HCT116 (cell line): Measurements from ENCODE around the gene LUC7L2. TPM values are rescaled to one million over a fixed set of nuclear protein-coding genes. Genes with fewer than 3 reads are reported as not detected.

ENCODE experiments used
- ATAC-seq: fragments of 200-7000 bp; cut with Tn5 transposase; 2 replicates; pipeline ENCODE4 v1.9.1; 2020; ENCODE audit warnings: mild to moderate bottlenecking, moderate library complexity
- Bru-seq: library from RNA; stranded (reverse); fragments of 400-500 nt; gene quantifications from one replicate; lab custom pipeline; 2021; lab: Mats Ljungman, UMichigan
- BruChase-seq, 2 experiments: library from RNA; stranded (reverse); fragments of 400-500 nt; gene quantifications; one replicate each; lab custom pipeline; 2021; lab: Mats Ljungman, UMichigan
- BruUV-seq: library from RNA; stranded (reverse); fragments of 400-500 nt; replicated peaks from 2 replicates; lab custom pipeline; 2021; lab: Mats Ljungman, UMichigan
- CTCF ChIA-PET: fragments of 300-600 bp; sonication (Branson Sonifier 250); formaldehyde crosslinking; loops from one replicate; lab custom pipeline; 2021; ENCODE audit warnings: antibody characterized with exemption; lab: Charles Lee
- POLR2A ChIA-PET: fragments of 300-600, 350-600 bp; sonication (Branson Sonifier 250); formaldehyde crosslinking; loops from one replicate; lab custom pipeline; 2021; ENCODE audit warnings: antibody characterized with exemption; lab: Charles Lee
- RAD21 ChIA-PET, 2 experiments: fragments of 300-600 bp; sonication (Branson Sonifier 250); formaldehyde crosslinking; loops; one replicate each; lab custom pipeline; 2023; ENCODE audit warnings: low total read pairs in 2 of 2; ENCODE audit not compliant: uncharacterized antibody in 2 of 2, unreplicated experiment in 2 of 2, low non-redundant PET in 1 of 2; lab: Charles Lee
- DNase-seq: peaks from one replicate; pipeline ENCODE4 v3.0.0-alpha.2; 2010; ENCODE audit warnings: low read depth, low spot score
- H2AFZ ChIP-seq: fragments of 200-600 bp; shearing (Covaris generic), sonication (generic); 2 replicates; pipeline ENCODE4 v1.6.1; 2017; ENCODE audit warnings: low read depth, mixed run types, mixed read lengths, antibody characterized with exemption, low read length; ENCODE audit not compliant: poor library complexity, severe bottlenecking
- H3K27ac ChIP-seq: 2 replicates; pipeline ENCODE4 v1.5.1; 2012; ENCODE audit warnings: low read depth, low read length
- H3K27me3 ChIP-seq: fragments of 200-600 bp; sonication (generic); 2 replicates; pipeline ENCODE4 v1.6.1; 2016; ENCODE audit warnings: mixed run types, low read length, mixed read lengths; ENCODE audit not compliant: insufficient read depth
- H3K36me3 ChIP-seq, 2 experiments: fragments of 200-500 bp in 1 of 2; fragments of 200-600 bp in 1 of 2; sonication (Bioruptor generic) in 1 of 2; sonication (generic) in 1 of 2; 2 replicates each; pipeline versions ENCODE4 v1.5.1 to v1.6.1; 2014 to 2016; ENCODE audit warnings: low read length in 2 of 2, inconsistent platforms in 1 of 2, mixed read lengths in 1 of 2, mixed run types in 1 of 2; ENCODE audit not compliant: insufficient read depth in 2 of 2, control insufficient read depth in 1 of 2
- H3K4me1 ChIP-seq, 2 experiments: fragments of 200-600 bp in 1 of 2; sonication (generic) in 1 of 2; 2 replicates each; pipeline versions ENCODE4 v1.5.1 to v1.6.1; 2012 to 2017; ENCODE audit warnings: low read length in 2 of 2, inconsistent platforms in 1 of 2, mild to moderate bottlenecking in 1 of 2, mixed read lengths in 1 of 2, mixed run types in 1 of 2, moderate library complexity in 1 of 2; ENCODE audit not compliant: insufficient read depth in 2 of 2, control insufficient read depth in 1 of 2
- H3K4me2 ChIP-seq: fragments of 200-600 bp; sonication (generic); 2 replicates; pipeline ENCODE4 v1.6.1; 2017; ENCODE audit warnings: mixed run types, low read length, mixed read lengths
- H3K4me3 ChIP-seq, 2 experiments: fragments of 200-600 bp in 1 of 2; sonication (generic) in 1 of 2; replicated peaks in 1 of 2; 2 replicates each; pipeline ENCODE4 v1.5.1; 2011 to 2016; ENCODE audit warnings: low read length in 2 of 2, control low read depth in 1 of 2, low read depth in 1 of 2, mild to moderate bottlenecking in 1 of 2, mixed read lengths in 1 of 2, mixed run types in 1 of 2
- H3K79me2 ChIP-seq: fragments of 200-600 bp; sonication (generic); 2 replicates; pipeline ENCODE4 v1.6.1; 2017; ENCODE audit warnings: mild to moderate bottlenecking, mixed run types, low read length, moderate library complexity, mixed read lengths; ENCODE audit not compliant: insufficient read depth
- H3K9ac ChIP-seq: fragments of 200-600 bp; sonication (generic); 2 replicates; pipeline ENCODE4 v1.6.1; 2016; ENCODE audit warnings: low read length, mixed read lengths
- H3K9me2 ChIP-seq: fragments of 200-600 bp; sonication (generic), shearing (Covaris generic); 2 replicates; pipeline ENCODE4 v1.6.1; 2017; ENCODE audit warnings: mixed run types, mild to moderate bottlenecking, moderate library complexity; ENCODE audit not compliant: insufficient read depth
- H3K9me3 ChIP-seq, 2 experiments: fragments of 200-500 bp in 1 of 2; fragments of 200-600 bp in 1 of 2; sonication (Bioruptor generic) in 1 of 2; sonication (generic) in 1 of 2; 2 replicates each; pipeline ENCODE4 v1.6.1; 2014 to 2017; ENCODE audit warnings: low read length in 2 of 2, mixed read lengths in 2 of 2, inconsistent platforms in 1 of 2, low read depth in 1 of 2, mild to moderate bottlenecking in 1 of 2, mixed run types in 1 of 2, moderate library complexity in 1 of 2; ENCODE audit not compliant: control insufficient read depth in 1 of 2, insufficient read depth in 1 of 2
- H4K20me1 ChIP-seq: fragments of 200-600 bp; sonication (generic), shearing (Covaris generic); 2 replicates; pipeline ENCODE4 v1.6.1; 2017; ENCODE audit warnings: mixed run types, mild to moderate bottlenecking, moderate library complexity; ENCODE audit not compliant: insufficient read depth
- EGR1 ChIP-seq: IDR thresholded peaks from 2 replicates; pipeline ENCODE4 v1.6.1; 2012; ENCODE audit warnings: low read depth
- ELF1 ChIP-seq: IDR thresholded peaks from 2 replicates; pipeline ENCODE4 v1.6.1; 2012; ENCODE audit warnings: low read depth, borderline replicate concordance
- FOSL1 ChIP-seq: IDR thresholded peaks from 2 replicates; pipeline ENCODE4 v1.6.1; 2012; ENCODE audit warnings: low read depth
- MAX ChIP-seq: IDR thresholded peaks from 2 replicates; pipeline ENCODE4 v1.6.1; 2012
- POLR2A ChIP-seq: IDR thresholded peaks from 2 replicates; pipeline ENCODE4 v1.7.0; 2011; ENCODE audit warnings: borderline replicate concordance; ENCODE audit not compliant: insufficient read depth, insufficient read length; ENCODE audit errors: extremely low read depth
- POLR2AphosphoS5 ChIP-seq: IDR thresholded peaks from 2 replicates; pipeline ENCODE4 v1.6.1; 2011; ENCODE audit warnings: mild to moderate bottlenecking, low read depth, low read length, moderate library complexity
- TCF7L2 ChIP-seq: IDR thresholded peaks from 2 replicates; pipeline ENCODE4 v1.7.0; 2011; ENCODE audit warnings: borderline replicate concordance, inconsistent platforms; ENCODE audit not compliant: insufficient read depth, insufficient read length; ENCODE audit errors: extremely low read depth
- YY1 ChIP-seq: IDR thresholded peaks from 2 replicates; pipeline ENCODE4 v1.6.1; 2011; ENCODE audit warnings: low read length, low read depth, moderate library complexity, mild to moderate bottlenecking; ENCODE audit not compliant: insufficient replicate concordance; ENCODE audit errors: extremely low read depth
- ZFX ChIP-seq: fragments of 450-650 bp; IDR thresholded peaks from 2 replicates; pipeline ENCODE4 v1.6.1; 2017
- intact Hi-C: fragments of 100-400 bp; cut with micrococcal nuclease; formaldehyde crosslinking; loops from 2 replicates; pipeline ENCODE4 v1.10.0; 2022
- long read RNA-seq: library from polyadenylated mRNA; unstranded; transcript quantifications from one replicate; pipeline ENCODE4 v2.0.0, GENCODE V29; 2021; ENCODE audit not compliant: unreplicated experiment
- polyA plus RNA-seq: library from polyadenylated mRNA; unstranded; fragments of >200 nt; gene quantifications from 2 replicates; pipeline ENCODE4 v1.2.1, GENCODE V29; 2012; ENCODE audit warnings: missing spikeins
- total RNA-seq: library from RNA; stranded (reverse); gene quantifications from one replicate; pipeline ENCODE4 v1.2.1, GENCODE V29; 2021; ENCODE audit not compliant: unreplicated experiment
- TF ChIP-seq, protein P1 (sequence below): IDR thresholded peaks from 2 replicates; pipeline ENCODE4 v1.6.1; 2011; ENCODE audit warnings: mild to moderate bottlenecking, low read length, moderate library complexity; ENCODE audit not compliant: insufficient replicate concordance; ENCODE audit errors: extremely low read depth
- TF ChIP-seq, protein P2 (sequence below), 3 experiments: fragments of 200-600 bp in 1 of 3; sonication (generic) in 1 of 3; IDR thresholded peaks in 2 of 3; conservative IDR thresholded peaks in 1 of 3; 2 replicates each; pipeline ENCODE4 v1.5.1; 2012 to 2017; ENCODE audit warnings: low read depth in 2 of 3, low read length in 2 of 3, antibody characterized with exemption in 1 of 3, borderline replicate concordance in 1 of 3, control low read depth in 1 of 3, mild to moderate bottlenecking in 1 of 3, mixed read lengths in 1 of 3, mixed run types in 1 of 3, moderate library complexity in 1 of 3; ENCODE audit not compliant: insufficient read depth in 1 of 3

The LUC7L2 gene, protein sequence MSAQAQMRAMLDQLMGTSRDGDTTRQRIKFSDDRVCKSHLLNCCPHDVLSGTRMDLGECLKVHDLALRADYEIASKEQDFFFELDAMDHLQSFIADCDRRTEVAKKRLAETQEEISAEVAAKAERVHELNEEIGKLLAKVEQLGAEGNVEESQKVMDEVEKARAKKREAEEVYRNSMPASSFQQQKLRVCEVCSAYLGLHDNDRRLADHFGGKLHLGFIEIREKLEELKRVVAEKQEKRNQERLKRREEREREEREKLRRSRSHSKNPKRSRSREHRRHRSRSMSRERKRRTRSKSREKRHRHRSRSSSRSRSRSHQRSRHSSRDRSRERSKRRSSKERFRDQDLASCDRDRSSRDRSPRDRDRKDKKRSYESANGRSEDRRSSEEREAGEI
- total RNA-seq (98.8 TPM), Bru-seq, nascent RNA (percentile 93 among the genes with signal in this experiment), BruChase-seq, experiment 1, labeled RNA remaining after a 6-hour chase (percentile 98 among the genes with signal in this experiment), BruChase-seq, experiment 2, labeled RNA remaining after a 2-hour chase (percentile 97 among the genes with signal in this experiment)
- polyA plus RNA-seq: 58.9 and 72.4 TPM in 2 replicates
- long read RNA-seq, transcript LUC7L2-202 (10 exons, 2,645 nt): major isoform, 251 of 373 reads
- long read RNA-seq, partial matches to known transcripts: 74 of 373 reads
- long read RNA-seq, other reads (novel, unspliced or antisense): 48 of 373 reads

DNA sequence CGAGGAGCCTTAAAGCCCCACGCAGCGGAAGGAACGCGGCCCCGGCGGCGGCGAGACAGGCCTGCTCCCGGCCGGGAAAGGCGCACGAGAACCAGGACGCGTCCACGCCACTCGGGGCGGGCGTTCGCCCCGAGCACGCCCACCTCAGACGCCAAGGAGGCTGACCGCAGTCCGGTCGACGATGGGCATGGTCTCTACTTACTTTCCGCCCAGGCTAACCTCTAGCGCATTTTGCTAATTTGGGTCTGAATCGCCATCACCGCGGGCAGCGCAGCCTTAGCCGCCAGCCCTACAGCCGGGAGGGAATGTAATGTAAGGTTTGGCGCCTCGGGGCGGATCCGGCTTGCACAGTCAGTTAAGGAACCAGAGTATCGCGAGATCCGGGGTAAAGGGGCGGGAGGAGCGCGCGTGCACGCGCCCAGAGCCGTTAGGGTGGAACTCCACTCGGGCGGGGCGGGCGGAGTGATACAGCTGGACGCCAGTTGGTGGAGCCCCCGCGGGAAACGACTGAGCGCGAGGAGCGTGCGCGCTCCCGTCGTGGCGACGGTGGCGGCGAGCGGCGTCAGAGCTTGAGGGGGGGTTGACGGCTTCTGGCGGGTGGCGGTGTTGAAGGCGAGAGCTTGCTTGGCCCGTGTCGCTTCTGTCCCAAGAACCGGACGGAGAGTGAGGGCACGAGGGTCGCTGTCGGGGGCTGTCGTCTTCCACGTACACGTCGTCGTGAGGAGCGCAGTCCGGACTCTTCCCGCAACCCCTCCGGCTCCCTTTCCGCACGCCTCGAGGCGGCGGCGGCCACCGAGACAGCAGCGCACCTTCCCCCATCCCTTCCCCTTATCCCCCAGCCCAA is at the start of gene LUC7L2:
Gene LUC7L2 (plus strand): TSS at position 529 of the 844 bp plus-strand sequence. CDS start 368 bp downstream, outside the sequence.
- ChIA-PET CTCF (interaction anchor here (1.9 kb wide), 1 partner anchor 20 kb away, joined by 5 read pairs; no protein-coding TSS in a partner anchor), POLR2A (interaction anchor here (0.7 to 1.6 kb wide), 6 partner anchors 14 to 127 kb away, joined by 3 to 5 read pairs (median 4); no protein-coding TSS in a partner anchor), RAD21 (no interaction called here)
- DNase-seq (peak; percentile 95), ATAC-seq (peak; percentile 80)
- no peaks in the 10 kb centered on the region for H3K27me3 ChIP-seq
- H3K4me1 ChIP-seq: peaks cover 16 to 22% of the 10 kb centered on the region in 2 experiments; a peak in 3 of 4 replicates
- no peaks in the 10 kb centered on the region for H3K9me3 ChIP-seq
- H3K27ac ChIP-seq: peak within 1 kb of the TSS; percentile 98
- peak; percentile 97 for TF ChIP-seq POLR2A
- TF ChIP-seq, protein P1, sequence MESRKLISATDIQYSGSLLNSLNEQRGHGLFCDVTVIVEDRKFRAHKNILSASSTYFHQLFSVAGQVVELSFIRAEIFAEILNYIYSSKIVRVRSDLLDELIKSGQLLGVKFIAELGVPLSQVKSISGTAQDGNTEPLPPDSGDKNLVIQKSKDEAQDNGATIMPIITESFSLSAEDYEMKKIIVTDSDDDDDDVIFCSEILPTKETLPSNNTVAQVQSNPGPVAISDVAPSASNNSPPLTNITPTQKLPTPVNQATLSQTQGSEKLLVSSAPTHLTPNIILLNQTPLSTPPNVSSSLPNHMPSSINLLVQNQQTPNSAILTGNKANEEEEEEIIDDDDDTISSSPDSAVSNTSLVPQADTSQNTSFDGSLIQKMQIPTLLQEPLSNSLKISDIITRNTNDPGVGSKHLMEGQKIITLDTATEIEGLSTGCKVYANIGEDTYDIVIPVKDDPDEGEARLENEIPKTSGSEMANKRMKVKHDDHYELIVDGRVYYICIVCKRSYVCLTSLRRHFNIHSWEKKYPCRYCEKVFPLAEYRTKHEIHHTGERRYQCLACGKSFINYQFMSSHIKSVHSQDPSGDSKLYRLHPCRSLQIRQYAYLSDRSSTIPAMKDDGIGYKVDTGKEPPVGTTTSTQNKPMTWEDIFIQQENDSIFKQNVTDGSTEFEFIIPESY: peak; percentile 98
- no peak for TF ChIP-seq MAX
- TF ChIP-seq, protein P2, sequence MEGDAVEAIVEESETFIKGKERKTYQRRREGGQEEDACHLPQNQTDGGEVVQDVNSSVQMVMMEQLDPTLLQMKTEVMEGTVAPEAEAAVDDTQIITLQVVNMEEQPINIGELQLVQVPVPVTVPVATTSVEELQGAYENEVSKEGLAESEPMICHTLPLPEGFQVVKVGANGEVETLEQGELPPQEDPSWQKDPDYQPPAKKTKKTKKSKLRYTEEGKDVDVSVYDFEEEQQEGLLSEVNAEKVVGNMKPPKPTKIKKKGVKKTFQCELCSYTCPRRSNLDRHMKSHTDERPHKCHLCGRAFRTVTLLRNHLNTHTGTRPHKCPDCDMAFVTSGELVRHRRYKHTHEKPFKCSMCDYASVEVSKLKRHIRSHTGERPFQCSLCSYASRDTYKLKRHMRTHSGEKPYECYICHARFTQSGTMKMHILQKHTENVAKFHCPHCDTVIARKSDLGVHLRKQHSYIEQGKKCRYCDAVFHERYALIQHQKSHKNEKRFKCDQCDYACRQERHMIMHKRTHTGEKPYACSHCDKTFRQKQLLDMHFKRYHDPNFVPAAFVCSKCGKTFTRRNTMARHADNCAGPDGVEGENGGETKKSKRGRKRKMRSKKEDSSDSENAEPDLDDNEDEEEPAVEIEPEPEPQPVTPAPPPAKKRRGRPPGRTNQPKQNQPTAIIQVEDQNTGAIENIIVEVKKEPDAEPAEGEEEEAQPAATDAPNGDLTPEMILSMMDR (IDR thresholded peaks at IDR 0.05 in 2 of 3, conservative IDR thresholded peaks at IDR 0.05 in 1 of 3; ENCODE audit: borderline replicate concordance in 1 of 3, insufficient read depth in 1 of 3, low read depth in 2 of 3, low read length in 2 of 3): no peak
- TF ChIP-seq ZFX: peak; percentile 74
- peak; percentile 98 for TF ChIP-seq POLR2AphosphoS5
- TF ChIP-seq TCF7L2: peak; percentile 46
- TF ChIP-seq ELF1: no peak
- no peak for TF ChIP-seq FOSL1
- TF ChIP-seq YY1: peak; percentile 71
- no peak for TF ChIP-seq EGR1
- H3K79me2 ChIP-seq: peaks cover 62% of the 10 kb centered on the region
- H3K9me2 ChIP-seq: no peaks in the 10 kb centered on the region
- intact Hi-C loops: loop anchor here (1.0 kb wide), 1 partner anchor 18 kb away; the partner anchor contains the start of gene FMC1
- peak within 1 kb of the TSS; percentile 67 to 91 for H3K4me3 ChIP-seq
- peaks cover 16% of the 10 kb centered on the region; the same call in 1 of the 2 replicates for H4K20me1 ChIP-seq
- BruUV-seq: no TSS peak
- peak within 1 kb of the TSS; percentile 99 for H3K9ac ChIP-seq
- no peak within 1 kb of the TSS for H2AFZ ChIP-seq
- peaks cover 5 to 6% of the 10 kb centered on the region in 2 experiments; a peak in 3 of 4 replicates for H3K36me3 ChIP-seq
- H3K4me2 ChIP-seq: peak within 1 kb of the TSS; percentile 76
